C4-2B (cell line): ENCODE data around the gene FAM222A.

ENCODE experiments used
- H3K27ac ChIP-seq: fragments of 450-650 bp; 2 replicates; pipeline ENCODE4 v1.5.1; 2017
- ZFX ChIP-seq: fragments of 450-650 bp; IDR thresholded peaks from 2 replicates; pipeline ENCODE4 v1.6.1; 2017
- TF ChIP-seq, protein P1 (sequence below): fragments of 450-650 bp; conservative IDR thresholded peaks from 2 replicates; pipeline ENCODE4 v1.5.1; 2017; ENCODE audit warnings: mild to moderate bottlenecking

FAM222A gene

DNA sequence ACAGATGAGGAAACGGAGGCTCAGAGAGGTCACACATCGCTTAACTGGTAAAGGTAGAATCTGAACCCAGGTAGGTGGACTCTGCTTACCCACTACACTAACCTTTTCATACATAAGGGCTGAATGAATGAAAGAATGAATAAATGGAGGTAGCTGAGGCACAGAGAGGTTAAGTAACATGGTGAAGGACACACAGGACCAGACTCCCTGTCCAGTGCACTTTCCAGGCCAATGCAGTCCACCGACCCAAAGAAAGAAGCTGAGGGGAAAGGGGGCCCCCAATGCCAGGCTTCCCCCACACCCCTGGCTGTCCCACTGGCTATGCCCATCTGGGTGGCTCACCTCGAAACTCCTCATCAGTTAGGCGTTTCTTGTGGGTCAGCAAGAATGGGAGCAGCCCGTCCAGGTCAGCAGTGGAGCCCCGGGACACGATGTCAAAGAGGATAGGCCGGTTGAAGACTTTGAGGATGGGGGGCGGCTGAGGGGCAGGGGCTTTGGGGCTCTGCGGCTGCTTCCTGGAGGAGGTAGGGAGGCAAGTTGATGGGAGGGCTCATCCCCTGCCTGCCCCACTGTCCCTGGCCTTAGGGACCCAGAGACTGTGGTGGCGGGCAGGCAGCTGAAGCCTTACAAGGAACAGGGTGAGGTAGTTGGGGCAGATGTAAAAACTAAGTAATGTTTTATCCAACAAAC is 94.5 kb downstream of the FAM222A start:
- H3K27ac ChIP-seq = no peak overlapping the region
- no peak for TF ChIP-seq ZFX
- TF ChIP-seq, protein P1, sequence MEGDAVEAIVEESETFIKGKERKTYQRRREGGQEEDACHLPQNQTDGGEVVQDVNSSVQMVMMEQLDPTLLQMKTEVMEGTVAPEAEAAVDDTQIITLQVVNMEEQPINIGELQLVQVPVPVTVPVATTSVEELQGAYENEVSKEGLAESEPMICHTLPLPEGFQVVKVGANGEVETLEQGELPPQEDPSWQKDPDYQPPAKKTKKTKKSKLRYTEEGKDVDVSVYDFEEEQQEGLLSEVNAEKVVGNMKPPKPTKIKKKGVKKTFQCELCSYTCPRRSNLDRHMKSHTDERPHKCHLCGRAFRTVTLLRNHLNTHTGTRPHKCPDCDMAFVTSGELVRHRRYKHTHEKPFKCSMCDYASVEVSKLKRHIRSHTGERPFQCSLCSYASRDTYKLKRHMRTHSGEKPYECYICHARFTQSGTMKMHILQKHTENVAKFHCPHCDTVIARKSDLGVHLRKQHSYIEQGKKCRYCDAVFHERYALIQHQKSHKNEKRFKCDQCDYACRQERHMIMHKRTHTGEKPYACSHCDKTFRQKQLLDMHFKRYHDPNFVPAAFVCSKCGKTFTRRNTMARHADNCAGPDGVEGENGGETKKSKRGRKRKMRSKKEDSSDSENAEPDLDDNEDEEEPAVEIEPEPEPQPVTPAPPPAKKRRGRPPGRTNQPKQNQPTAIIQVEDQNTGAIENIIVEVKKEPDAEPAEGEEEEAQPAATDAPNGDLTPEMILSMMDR = no peak

DNA sequence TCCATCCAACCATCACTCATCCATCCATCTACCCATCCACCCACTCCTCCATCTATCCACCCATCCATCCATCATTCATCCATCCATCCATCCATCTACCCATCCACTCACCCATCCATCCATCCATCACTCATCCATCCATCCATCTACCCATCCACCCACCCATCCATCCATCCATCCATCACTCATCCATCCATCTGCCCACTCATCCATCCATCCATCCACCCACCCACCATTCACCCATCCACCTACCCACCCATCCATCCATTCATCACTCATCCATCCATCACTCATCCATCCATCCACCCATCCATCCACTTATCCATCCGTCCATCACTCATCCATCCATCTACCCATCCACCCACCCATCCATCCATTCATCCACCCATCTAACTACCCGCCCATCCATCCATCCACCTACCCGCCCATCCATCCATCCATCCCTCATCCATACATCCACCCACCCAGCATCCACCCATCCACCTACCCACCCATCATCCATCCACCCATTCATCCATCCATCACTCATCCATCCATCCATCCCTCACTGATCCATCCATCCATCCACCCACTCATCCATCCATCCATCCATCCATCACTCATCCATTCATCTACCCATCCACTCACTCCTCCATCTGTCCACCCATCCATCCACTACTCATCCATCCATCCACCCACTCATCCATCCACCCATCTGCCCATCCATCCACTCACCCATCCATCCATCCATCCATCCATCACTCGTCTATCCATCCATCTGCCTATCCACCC is 95.4 kb downstream of the FAM222A start:
- H3K27ac ChIP-seq = no peak overlapping the region
- no peak for TF ChIP-seq ZFX
- TF ChIP-seq, protein P1 = no peak

DNA sequence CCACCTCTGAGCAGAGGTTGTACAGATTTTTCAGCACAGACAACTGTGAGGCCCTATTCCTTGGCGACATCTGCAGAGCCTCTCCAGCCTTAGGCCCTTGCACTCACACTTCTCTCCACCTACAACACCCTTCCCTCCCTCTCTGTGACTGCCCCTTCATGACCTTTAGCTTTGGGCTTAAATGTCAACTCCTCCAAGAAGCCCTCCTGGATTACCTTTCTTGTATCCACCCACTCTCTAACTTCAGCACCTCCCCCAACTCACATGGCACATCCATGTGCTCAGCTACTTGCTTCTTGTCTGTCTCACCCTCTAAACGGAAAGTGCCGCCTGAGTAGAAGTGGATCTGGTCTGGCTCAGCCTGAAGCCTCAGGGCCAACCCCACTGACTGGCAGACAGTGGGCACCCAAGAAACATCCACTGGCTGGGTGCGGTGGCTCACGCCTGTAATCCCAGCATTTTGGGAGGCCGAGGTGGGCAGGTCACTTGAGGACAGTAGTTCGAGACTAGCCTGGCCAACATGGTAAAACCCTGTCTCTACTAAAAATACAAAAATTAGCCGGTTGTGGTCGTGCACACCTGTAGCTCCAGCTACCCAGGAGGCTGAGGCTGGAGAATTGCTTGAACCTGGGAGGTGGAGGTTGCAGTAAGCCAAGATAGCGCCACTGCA is 97.5 kb downstream of the FAM222A start:
- no peak overlapping the region for H3K27ac ChIP-seq
- TF ChIP-seq ZFX = no peak
- TF ChIP-seq, protein P1 = no peak

DNA sequence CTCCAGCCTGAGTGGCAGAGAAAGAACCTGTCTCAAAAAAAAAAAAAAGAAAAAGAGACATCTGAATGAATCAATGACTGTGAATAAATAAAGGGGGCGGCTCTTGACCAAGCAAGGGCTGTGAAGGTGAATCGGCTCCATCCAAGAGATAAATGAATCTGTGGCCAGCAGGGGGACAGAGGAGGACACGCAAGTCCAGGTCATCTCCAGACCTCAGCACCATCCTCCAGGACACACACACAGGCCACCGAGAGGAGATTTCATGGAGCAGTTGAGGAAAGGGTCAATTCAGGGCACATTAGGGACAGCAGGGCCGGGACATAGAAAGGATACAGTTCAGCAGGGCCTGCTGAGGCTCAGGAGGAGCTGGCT is 98.0 kb downstream of the FAM222A start:
- H3K27ac ChIP-seq = no peak overlapping the region
- TF ChIP-seq, protein P1 = no peak
- no peak for TF ChIP-seq ZFX

DNA sequence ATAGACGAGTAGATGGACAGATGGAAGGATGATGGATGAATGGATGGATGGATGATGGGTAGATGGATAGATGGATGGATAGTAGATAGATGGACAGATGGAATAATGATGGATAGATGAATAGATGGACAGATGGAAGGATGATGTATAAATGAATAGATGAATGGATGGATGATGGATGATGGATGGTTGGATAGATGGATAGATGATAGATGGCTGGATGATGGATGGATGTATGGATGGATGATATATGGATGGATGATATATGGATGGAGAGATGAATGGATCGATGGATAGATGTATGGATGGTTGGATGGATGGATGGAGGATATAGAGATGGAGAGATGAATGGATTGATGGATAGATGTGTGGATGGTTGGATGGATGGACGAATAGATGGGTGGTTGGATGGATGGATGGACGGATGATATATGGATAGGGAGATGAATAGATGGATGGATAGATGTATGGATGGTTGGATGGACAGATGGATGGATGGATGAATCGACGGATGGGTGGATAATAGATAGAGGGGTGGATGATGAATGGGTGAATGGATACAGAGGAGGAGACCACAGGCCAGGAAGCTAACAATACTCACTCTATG is 100.3 kb downstream of the FAM222A start:
- TF ChIP-seq ZFX = no peak
- TF ChIP-seq, protein P1 = no peak
- H3K27ac ChIP-seq = no peak overlapping the region

DNA sequence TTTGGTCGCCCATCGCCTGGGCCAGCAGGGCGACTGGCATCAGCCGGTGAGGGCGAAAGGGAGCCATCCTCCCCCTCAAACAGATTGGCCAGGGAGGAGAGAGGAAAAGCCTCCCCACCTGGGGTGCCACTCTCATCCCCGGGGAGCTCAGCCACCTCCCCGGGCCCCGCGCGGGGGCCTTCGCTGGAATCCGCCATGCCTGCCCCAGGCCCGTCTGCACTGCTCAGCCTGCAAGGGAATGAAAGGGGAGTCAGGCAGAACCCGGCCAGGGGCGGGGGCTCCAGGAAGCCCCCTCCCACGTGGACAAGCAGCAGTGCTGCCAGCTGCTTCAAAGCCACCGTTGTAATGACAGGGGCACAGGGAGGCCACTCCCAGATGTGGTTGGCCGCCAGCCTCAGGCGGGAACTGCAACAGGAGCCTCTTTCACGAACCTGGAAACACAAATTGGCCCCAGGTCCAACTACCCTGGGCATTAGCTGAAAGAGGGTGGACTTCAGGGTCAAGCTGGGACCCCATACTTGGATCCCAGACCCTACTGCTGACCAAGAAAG is 101.0 kb downstream of the FAM222A start:
- TF ChIP-seq, protein P1 = no peak
- TF ChIP-seq ZFX = no peak
- no peak overlapping the region for H3K27ac ChIP-seq
